Kidney (tissue), 14 donors: ENCODE measurements around the gene SPACA7. TPM values are rescaled to one million over a fixed set of nuclear protein-coding genes. Genes with fewer than 3 reads are reported as not detected.

Source experiments
- DNase-seq, 5 donors: peaks; one replicate each; pipeline ENCODE4 v3.0.0-alpha.2; 2013 to 2020
- FAIRE-seq: peaks from 2 replicates; lab custom pipeline; 2012; peaks lifted over from hg19 to GRCh38; lab: Jason Lieb, UNC
- H3K27ac ChIP-seq, 2 donors: one replicate each; pipeline ENCODE4 v1.7.0; 2013; ENCODE audit warnings: low read depth in 2 of 2, low read length in 2 of 2, inconsistent platforms in 1 of 2
- H3K27me3 ChIP-seq: one replicate; pipeline ENCODE4 v1.7.1; 2013; ENCODE audit warnings: low read length, inconsistent platforms; ENCODE audit not compliant: control insufficient read depth, insufficient read depth
- H3K36me3 ChIP-seq, 3 donors: one replicate each; pipeline versions ENCODE4 v1.7.0 to v1.7.1; 2013; ENCODE audit warnings: low read length in 3 of 3, control low read depth in 1 of 3, inconsistent platforms in 1 of 3; ENCODE audit not compliant: insufficient read depth in 3 of 3, control insufficient read depth in 2 of 3
- H3K4me1 ChIP-seq, 3 donors: one replicate each; pipeline versions ENCODE4 v1.7.0 to v1.7.1; 2013; ENCODE audit warnings: low read length in 3 of 3, inconsistent platforms in 1 of 3, low read depth in 1 of 3; ENCODE audit not compliant: control insufficient read depth in 2 of 3, insufficient read depth in 2 of 3
- H3K4me3 ChIP-seq, 3 donors: one replicate each; pipeline versions ENCODE4 v1.7.0 to v1.8.1; 2013; ENCODE audit warnings: low read length in 3 of 3, control low read depth in 1 of 3, inconsistent platforms in 1 of 3
- H3K9ac ChIP-seq, 3 donors: one replicate each; pipeline versions ENCODE4 v1.7.0 to v1.7.1; 2013; ENCODE audit warnings: low read length in 3 of 3, control low read depth in 1 of 3, inconsistent platforms in 1 of 3
- H3K9me3 ChIP-seq, 3 donors: one replicate each; pipeline versions ENCODE4 v1.7.0 to v1.7.1; 2013; ENCODE audit warnings: low read length in 3 of 3, control low read depth in 1 of 3, inconsistent platforms in 1 of 3; ENCODE audit not compliant: control insufficient read depth in 2 of 3, insufficient read depth in 1 of 3
- CTCF ChIP-seq: IDR thresholded peaks from 3 replicates; pipeline ENCODE4 v1.5.1; 2012; ENCODE audit warnings: mild to moderate bottlenecking, moderate library complexity, borderline replicate concordance; ENCODE audit not compliant: insufficient read depth; ENCODE audit errors: extremely low read depth
- intact Hi-C: fragments of 100-400 bp; cut with DNase I; formaldehyde crosslinking; loops from one replicate; pipeline ENCODE4 v1.11.1; 2022
- polyA plus RNA-seq: library from polyadenylated mRNA; stranded (reverse); fragments of 350-450 nt; fragmentation: Illumina TruSeq; extraction: RNeasy Lipid Tissue Mini Kit (QIAGEN cat#74804); gene quantifications from one replicate; pipeline ENCODE4 v1.2.3, GENCODE V29; 2014; ENCODE audit warnings: low read depth, low replicate concordance; ENCODE audit not compliant: insufficient read depth
- total RNA-seq: library from RNA; stranded (reverse); fragmentation: NEBNext Ultra II Directional; extraction: Animal tissue kit (Norgen Biotek cat#: 25700); gene quantifications from one replicate; pipeline ENCODE4 v1.2.1, GENCODE V29; 2021
- donor health status: control.
- donor health status: control.
- donor health status: control.
- donor health status: control.
- donor health status: control.
- donor health status: DM: yes; HTN: yes; CAD: no.
- donor health status: Normal renal cell carcinoma (clear cell type).

SPACA7 gene
- total and polyA plus RNA-seq, 2 donors from 2014 or later: not detected

GRCh38 chr13:112335135-112335534, 41.0 kb upstream of the SPACA7 start:
- no peaks in the 10 kb centered on the region for H3K4me1 ChIP-seq
- H3K27ac ChIP-seq: no peak overlapping the region
- no peak for DNase-seq
- TF ChIP-seq CTCF: no peak
- intact Hi-C loops: no loop called here
- peaks cover 0 to 9% (median 4%) of the 10 kb centered on the region in 3 donors for H3K9me3 ChIP-seq
- H3K9ac ChIP-seq: no peak overlapping the region
- H3K27me3 ChIP-seq: peaks cover 25% of the 10 kb centered on the region
- no peak for FAIRE-seq
- H3K36me3 ChIP-seq: no peaks in the 10 kb centered on the region
- H3K4me3 ChIP-seq: no peak overlapping the region

DNA sequence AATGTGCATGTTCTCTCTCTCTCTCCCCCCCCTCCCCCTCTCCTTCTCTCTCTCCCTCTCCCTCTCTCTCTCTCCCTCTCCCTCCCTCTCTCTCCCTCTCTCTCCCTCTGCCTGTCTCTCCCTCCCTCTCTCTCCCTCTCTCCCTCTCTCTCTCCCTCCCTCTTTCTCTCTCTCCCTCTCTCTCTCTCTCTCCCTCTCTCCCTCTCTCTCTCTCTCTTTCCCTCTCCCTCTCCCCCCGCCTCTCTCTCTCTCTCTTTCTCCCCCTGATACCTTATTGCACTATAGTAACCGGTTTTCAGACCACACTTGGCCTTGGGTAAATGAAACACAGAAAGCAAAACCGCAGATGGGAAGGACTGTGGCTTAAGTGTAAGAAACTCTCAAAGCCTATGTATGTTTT, 34.7 kb upstream of the SPACA7 start:
- intact Hi-C loops: no loop called here
- H3K36me3 ChIP-seq: no peaks in the 10 kb centered on the region
- no peak overlapping the region for H3K9ac ChIP-seq
- DNase-seq (no peak), FAIRE-seq (no peak)
- H3K4me1 ChIP-seq: no peaks in the 10 kb centered on the region
- H3K27ac ChIP-seq: no peak overlapping the region
- H3K4me3 ChIP-seq: no peak overlapping the region
- peaks cover 0 to 9% (median 4%) of the 10 kb centered on the region in 3 donors for H3K9me3 ChIP-seq
- H3K27me3 ChIP-seq: peaks cover 9% of the 10 kb centered on the region
- no peak for TF ChIP-seq CTCF

DNA sequence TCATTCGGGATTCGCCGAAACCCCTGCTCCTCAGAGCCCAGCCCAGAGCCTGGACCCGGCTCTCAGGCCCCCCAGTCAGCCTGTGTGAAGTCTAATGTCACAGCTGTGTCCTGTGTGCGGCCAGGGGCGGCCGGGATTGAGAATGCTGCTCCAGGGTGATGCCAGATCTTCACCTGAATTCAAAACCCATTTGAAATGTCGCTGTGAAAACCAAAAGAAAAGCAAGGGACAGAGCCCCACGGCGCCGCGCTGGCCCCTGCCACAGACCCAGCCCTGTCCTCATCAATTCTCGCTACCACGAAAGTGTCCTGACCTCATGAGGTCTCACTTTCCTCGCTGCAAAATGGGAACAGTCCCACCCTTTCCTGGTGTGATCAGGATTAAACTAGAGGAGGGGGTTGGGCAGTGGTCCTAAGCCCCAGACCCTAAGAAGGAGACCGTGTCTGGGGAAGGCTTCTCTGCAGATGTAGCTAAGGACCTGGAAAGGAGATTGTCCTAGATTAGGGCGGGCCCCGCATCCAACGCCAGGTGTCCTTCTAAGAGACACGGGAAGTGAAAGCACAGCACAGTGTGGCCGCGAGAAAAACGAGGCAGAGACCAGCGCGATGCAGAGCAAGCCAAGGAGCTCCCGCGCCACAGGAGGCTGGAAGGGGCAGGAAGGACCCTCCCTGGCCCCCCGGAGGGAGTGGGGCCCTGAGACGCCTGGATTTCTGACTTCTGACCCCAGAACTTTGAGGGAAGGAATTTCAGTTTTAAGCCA, 34.0 kb upstream of the SPACA7 start:
- DNase-seq (peak in 1 of 5 donors; percentile 44), FAIRE-seq (no peak)
- Histone ChIP-seq H3K27me3 (peaks cover 12% of the 10 kb centered on the region), H3K4me1 (no peaks in the 10 kb centered on the region), H3K4me3 (no peak overlapping the region), H3K9ac (no peak overlapping the region), H3K27ac (no peak overlapping the region), H3K36me3 (no peaks in the 10 kb centered on the region), H3K9me3 (peaks cover 0 to 4% (median 2%) of the 10 kb centered on the region in 3 donors)
- TF ChIP-seq CTCF: no peak
- intact Hi-C loops: no loop called here
